Retina (tissue), 1 donor: ENCODE results near the gene ITGAL.

ENCODE experiments used
- DNase-seq: peaks from one replicate; pipeline ENCODE4 v3.0.0-alpha.2; 2016

Gene ITGAL

GRCh38 chr16:30569746-30570635 lies 97.4 kb downstream of the ITGAL start:
- DNase-seq = no peak

GRCh38 chr16:30570636-30571444 lies 98.3 kb downstream of the ITGAL start:
- no peak for DNase-seq

- peak; percentile 96 for DNase-seq
Measured at GRCh38 chr16:30571445-30572322, 99.1 kb downstream of the ITGAL start, which contains the start of gene ZNF688. Gene ZNF688 (minus strand): TSS chr16:30571714. CDS start chr16:30571629, 85 bp downstream.
